WTC11 (cell line): ENCODE measurements around the gene MLPH. TPM values are rescaled to one million over a fixed set of nuclear protein-coding genes. Genes with fewer than 3 reads are reported as not detected.

Experiments
- ATAC-seq: fragments of 200-7000 bp; cut with Tn5 transposase; 2 replicates; pipeline ENCODE4 v1.10.0; 2021; ENCODE audit warnings: mild to moderate bottlenecking, moderate library complexity
- CTCF ChIA-PET: fragments of 300-600 bp; sonication (Branson Sonifier 250); formaldehyde crosslinking; loops from one replicate; lab custom pipeline; 2021; ENCODE audit warnings: antibody characterized with exemption; lab: Charles Lee
- POLR2A ChIA-PET: fragments of 350-600 bp; sonication (Branson Sonifier 250); formaldehyde crosslinking; loops from one replicate; lab custom pipeline; 2021; ENCODE audit warnings: antibody characterized with exemption; lab: Charles Lee
- DNase-seq: peaks from one replicate; pipeline ENCODE4 v3.0.0; 2021; ENCODE audit warnings: low spot score
- H3K27ac Mint-ChIP-seq: 2 replicates; pipeline ENCODE4 v1.8.0; 2021; ENCODE audit warnings: mixed read lengths
- H3K27me3 Mint-ChIP-seq: 2 replicates; pipeline ENCODE4 v1.8.0; 2021; ENCODE audit warnings: low read depth, mild to moderate bottlenecking, moderate library complexity, mixed read lengths
- H3K36me3 Mint-ChIP-seq: 2 replicates; pipeline ENCODE4 v1.8.0; 2021; ENCODE audit warnings: mixed read lengths
- H3K4me1 Mint-ChIP-seq: 2 replicates; pipeline ENCODE4 v1.8.0; 2022; ENCODE audit warnings: mixed read lengths
- H3K4me3 Mint-ChIP-seq: 2 replicates; pipeline ENCODE4 v1.8.0; 2021; ENCODE audit warnings: mild to moderate bottlenecking, moderate library complexity, mixed read lengths
- H3K9me3 Mint-ChIP-seq: 2 replicates; pipeline ENCODE4 v1.8.0; 2021; ENCODE audit warnings: mixed read lengths
- AFF4 ChIP-seq: sonication (generic); formaldehyde crosslinking; IDR thresholded peaks from 2 replicates; pipeline ENCODE4 v1.8.1; 2023; ENCODE audit warnings: mild to moderate bottlenecking, missing genetic modification reagents, borderline replicate concordance
- ATF2 ChIP-seq: sonication (generic); formaldehyde crosslinking; IDR thresholded peaks from 2 replicates; pipeline ENCODE4 v1.8.1; 2022; ENCODE audit warnings: low read depth, missing genetic modification reagents, borderline replicate concordance
- ATF6 ChIP-seq: sonication (generic); formaldehyde crosslinking; IDR thresholded peaks from 2 replicates; pipeline ENCODE4 v1.8.1; 2023; ENCODE audit warnings: mild to moderate bottlenecking, missing genetic modification reagents
- E2F1 ChIP-seq: sonication (generic); formaldehyde crosslinking; IDR thresholded peaks from 2 replicates; pipeline ENCODE4 v1.8.0; 2022; ENCODE audit warnings: mild to moderate bottlenecking, missing genetic modification reagents
- GABPB1 ChIP-seq: sonication (generic); formaldehyde crosslinking; IDR thresholded peaks from 2 replicates; pipeline ENCODE4 v1.8.1; 2023; ENCODE audit warnings: mild to moderate bottlenecking, missing genetic modification reagents
- GRHL2 ChIP-seq: fragments of 250-450 bp; sonication (Bioruptor Pico); IDR thresholded peaks from 2 replicates; pipeline ENCODE4 v1.8.0; 2022; ENCODE audit warnings: mild to moderate bottlenecking, moderate library complexity; ENCODE audit not compliant: insufficient replicate concordance, severe bottlenecking
- HMGXB4 ChIP-seq: sonication (generic); formaldehyde crosslinking; IDR thresholded peaks from 2 replicates; pipeline ENCODE4 v1.8.1; 2023; ENCODE audit warnings: mild to moderate bottlenecking, moderate library complexity, missing genetic modification reagents
- IRF1 ChIP-seq: sonication (generic); formaldehyde crosslinking; IDR thresholded peaks from 2 replicates; pipeline ENCODE4 v1.8.0; 2023; ENCODE audit warnings: missing genetic modification reagents
- NR1H2 ChIP-seq: sonication (generic); formaldehyde crosslinking; IDR thresholded peaks from 2 replicates; pipeline ENCODE4 v1.9.0; 2021; ENCODE audit warnings: mild to moderate bottlenecking, moderate library complexity, missing genetic modification reagents
- OVOL2 ChIP-seq: fragments of 250-450 bp; sonication (Bioruptor Pico); IDR thresholded peaks from 2 replicates; pipeline ENCODE4 v1.9.0; 2021; ENCODE audit warnings: mild to moderate bottlenecking, borderline replicate concordance
- SOX15 ChIP-seq: fragments of 250-450 bp; sonication (Bioruptor Pico); IDR thresholded peaks from 2 replicates; pipeline ENCODE4 v1.9.0; 2021; ENCODE audit warnings: mild to moderate bottlenecking
- TEAD4 ChIP-seq: sonication (generic); formaldehyde crosslinking; IDR thresholded peaks from 2 replicates; pipeline ENCODE4 v1.8.0; 2022; ENCODE audit warnings: mild to moderate bottlenecking, missing genetic modification reagents
- ZNF396 ChIP-seq: fragments of 250-450 bp; sonication (Bioruptor Pico); IDR thresholded peaks from 2 replicates; pipeline ENCODE4 v1.8.0; 2021; ENCODE audit warnings: mild to moderate bottlenecking, moderate library complexity, borderline replicate concordance
- ZNF423 ChIP-seq: fragments of 250-450 bp; sonication (Bioruptor Pico); IDR thresholded peaks from 2 replicates; pipeline ENCODE4 v2.1.2; 2022; ENCODE audit warnings: mild to moderate bottlenecking, moderate library complexity
- ZNF532 ChIP-seq: fragments of 250-450 bp; sonication (Bioruptor Pico); IDR thresholded peaks from 2 replicates; pipeline ENCODE4 v1.9.0; 2021; ENCODE audit warnings: mild to moderate bottlenecking, borderline replicate concordance
- total RNA-seq: library from RNA; stranded (reverse); gene quantifications from 3 replicates; pipeline ENCODE4 v1.2.3, GENCODE V29; 2021

Gene MLPH
- total RNA-seq, 1 experiment from 2014 or later, result 10.3 TPM

GRCh38 chr2:237569041-237569440, 82.0 kb downstream of the MLPH start:
- ATAC-seq (no peak), DNase-seq (no peak)
- POLR2A ChIA-PET, result no interaction called here
- Mint-ChIP-seq H3K9me3 (peaks cover 4% of the 10 kb centered on the region), H3K27ac (no peak overlapping the region), H3K4me1 (peaks cover 22% of the 10 kb centered on the region), H3K27me3 (no peaks in the 10 kb centered on the region), H3K4me3 (no peak overlapping the region), H3K36me3 (peaks cover under 1% of the 10 kb centered on the region; the same call in 1 of the 2 replicates)
- CTCF ChIA-PET, result no interaction called here
- TF ChIP-seq HMGXB4 (CRISPR knock-in tag) (no peak), TEAD4 (CRISPR knock-in tag) (no peak), ATF2 (no peak), SOX15 (CRISPR knock-in tag) (no peak), ZNF532 (CRISPR knock-in tag) (no peak)

- POLR2A ChIA-PET, result no interaction called here
- H3K27me3 Mint-ChIP-seq, result no peaks in the 10 kb centered on the region
- DNase-seq, result no peak
These were observed 82.8 kb downstream of the MLPH start for GRCh38 chr2:237569896-237570295.

GRCh38 chr2:237570776-237571335, 83.8 kb downstream of the MLPH start:
- DNase-seq, result no peak
- Mint-ChIP-seq H3K4me1 (peaks cover 30% of the 10 kb centered on the region), H3K36me3 (peaks cover 9% of the 10 kb centered on the region), H3K27me3 (no peaks in the 10 kb centered on the region), H3K9me3 (peaks cover 4% of the 10 kb centered on the region), H3K27ac (no peak overlapping the region), H3K4me3 (no peak overlapping the region)
- no peak for ATAC-seq
- CTCF ChIA-PET, result interaction anchor here (0.6 to 7.1 kb wide), 18 partner anchors 9 to 349 kb away, joined by 3 to 385 read pairs (median 12); no protein-coding TSS in a partner anchor
- POLR2A ChIA-PET, result interaction anchor here (0.9 kb wide), 1 partner anchor 20 kb away, joined by 4 read pairs; the partner anchor contains the start of gene RAB17
- TF ChIP-seq E2F1 (CRISPR knock-in tag) (no peak), GRHL2 (CRISPR knock-in tag) (no peak), IRF1 (CRISPR knock-in tag) (no peak), ZNF423 (CRISPR knock-in tag) (no peak), AFF4 (CRISPR knock-in tag) (no peak), OVOL2 (CRISPR knock-in tag) (no peak), ATF6 (CRISPR knock-in tag) (no peak), GABPB1 (CRISPR knock-in tag) (no peak), NR1H2 (CRISPR knock-in tag) (no peak)

More at GRCh38 chr2:237569896-237570295, 82.8 kb downstream of the MLPH start:
- H3K4me3 Mint-ChIP-seq, result no peak overlapping the region
- no peak overlapping the region for H3K27ac Mint-ChIP-seq
- CTCF ChIA-PET, result interaction anchor here (0.6 to 7.1 kb wide), 5 partner anchors 8 to 170 kb away, joined by 3 to 385 read pairs (median 5); no protein-coding TSS in a partner anchor
- ATAC-seq, result no peak
- H3K9me3 Mint-ChIP-seq, result peaks cover 4% of the 10 kb centered on the region
- TF ChIP-seq OVOL2 (CRISPR knock-in tag) (no peak), ZNF396 (CRISPR knock-in tag) (no peak)
- H3K4me1 Mint-ChIP-seq, result peaks cover 28% of the 10 kb centered on the region
- peaks cover 6% of the 10 kb centered on the region for H3K36me3 Mint-ChIP-seq
